OCI-LY3 (cell line): ENCODE data around the gene CNTN5.

Source experiments
- EZH2phosphoT487 ChIP-seq: fragments of 200-600 bp; shearing (Covaris generic); IDR thresholded peaks from 2 replicates; pipeline ENCODE4 v1.6.1; 2018; ENCODE audit warnings: antibody characterized with exemption, mixed run types, low read depth
- TF ChIP-seq, protein P1 (sequence below): fragments of 200-600, 300-600 bp; sonication (generic); IDR thresholded peaks from 2 replicates; pipeline ENCODE4 v1.5.1; 2014; ENCODE audit warnings: antibody characterized with exemption, low read length, low read depth

DNA sequence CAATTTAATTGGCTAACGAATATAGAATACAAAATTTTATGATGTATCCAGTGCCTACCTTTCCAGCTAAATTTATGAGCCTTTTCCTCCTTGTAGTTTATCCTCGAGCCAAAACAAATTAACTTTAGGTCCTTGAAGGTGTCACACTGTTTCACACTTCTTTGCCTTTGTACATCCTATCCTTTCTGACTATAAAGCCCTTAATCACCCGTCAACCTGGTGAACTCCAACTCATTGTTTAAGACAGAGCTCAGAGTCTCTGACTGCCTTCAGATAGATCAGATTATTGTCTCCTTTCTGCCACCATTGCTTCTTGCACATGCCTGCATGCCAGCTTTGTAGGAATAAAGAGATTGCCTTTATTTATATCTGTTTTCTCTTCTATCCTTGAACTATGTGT lies 58.8 kb downstream of the CNTN5 start:
- TF ChIP-seq, protein P1, sequence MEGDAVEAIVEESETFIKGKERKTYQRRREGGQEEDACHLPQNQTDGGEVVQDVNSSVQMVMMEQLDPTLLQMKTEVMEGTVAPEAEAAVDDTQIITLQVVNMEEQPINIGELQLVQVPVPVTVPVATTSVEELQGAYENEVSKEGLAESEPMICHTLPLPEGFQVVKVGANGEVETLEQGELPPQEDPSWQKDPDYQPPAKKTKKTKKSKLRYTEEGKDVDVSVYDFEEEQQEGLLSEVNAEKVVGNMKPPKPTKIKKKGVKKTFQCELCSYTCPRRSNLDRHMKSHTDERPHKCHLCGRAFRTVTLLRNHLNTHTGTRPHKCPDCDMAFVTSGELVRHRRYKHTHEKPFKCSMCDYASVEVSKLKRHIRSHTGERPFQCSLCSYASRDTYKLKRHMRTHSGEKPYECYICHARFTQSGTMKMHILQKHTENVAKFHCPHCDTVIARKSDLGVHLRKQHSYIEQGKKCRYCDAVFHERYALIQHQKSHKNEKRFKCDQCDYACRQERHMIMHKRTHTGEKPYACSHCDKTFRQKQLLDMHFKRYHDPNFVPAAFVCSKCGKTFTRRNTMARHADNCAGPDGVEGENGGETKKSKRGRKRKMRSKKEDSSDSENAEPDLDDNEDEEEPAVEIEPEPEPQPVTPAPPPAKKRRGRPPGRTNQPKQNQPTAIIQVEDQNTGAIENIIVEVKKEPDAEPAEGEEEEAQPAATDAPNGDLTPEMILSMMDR, result no peak
- TF ChIP-seq EZH2phosphoT487, result no peak
